Measurements from ENCODE around the gene ELMO2.

The ELMO2 gene

GRCh38 chr20:46336735-46337134 is 69.7 kb downstream of the ELMO2 start:
- Histone ChIP-seq H3K4me1 (ENCODE audit: control extremely low read depth in 1 of 4, control insufficient read depth in 4 of 4, insufficient read depth in 4 of 4, low read length in 3 of 4) (peaks cover 0 to 8% (median 2%) of the 10 kb centered on the region in 4 experiments), H3K27me3 (replicated peaks in 2 of 5; ENCODE audit: control insufficient read depth in 4 of 5, insufficient read depth in 5 of 5, low read length in 4 of 5) (peaks cover 0 to 18% (median 9%) of the 10 kb centered on the region in 5 experiments), H3K4me3 (ENCODE audit: control insufficient read depth in 1 of 7, extremely low read depth in 1 of 7, insufficient read depth in 4 of 7, low read depth in 2 of 7, low read length in 6 of 7) (no peak overlapping the region), H3K9me3 (ENCODE audit: control extremely low read depth in 1 of 5, control insufficient read depth in 4 of 5, insufficient read depth in 2 of 5, low read depth in 1 of 5, low read length in 4 of 5) (no peaks in the 10 kb centered on the region), H3K36me3 (ENCODE audit: control insufficient read depth in 4 of 4, insufficient read depth in 4 of 4, low read length in 3 of 4) (no peaks in the 10 kb centered on the region), H3K27ac (ENCODE audit: insufficient read depth in 1 of 2, low read depth in 1 of 2, low read length in 2 of 2, poor library complexity in 1 of 2, severe bottlenecking in 2 of 2) (no peak overlapping the region)
- DNase-seq, result no peak
- 87% methylated on average over 3 of the region's 3 CpGs for WGBS (ENCODE audit: insufficient coverage)
- CTCF ChIA-PET, result interaction anchor here (1.1 to 2.2 kb wide), 3 partner anchors 10 to 14 kb away, joined by 3 to 11 read pairs (median 6); no protein-coding TSS in a partner anchor
- POLR2A ChIA-PET, result no interaction called here

- Histone ChIP-seq H3K4me1 (ENCODE audit: control extremely low read depth in 1 of 4, control insufficient read depth in 4 of 4, insufficient read depth in 4 of 4, low read length in 3 of 4) (peaks cover 0 to 9% (median 4%) of the 10 kb centered on the region in 4 experiments), H3K27ac (ENCODE audit: insufficient read depth in 1 of 2, low read depth in 1 of 2, low read length in 2 of 2, poor library complexity in 1 of 2, severe bottlenecking in 2 of 2) (no peak overlapping the region), H3K4me3 (ENCODE audit: control insufficient read depth in 1 of 7, extremely low read depth in 1 of 7, insufficient read depth in 4 of 7, low read depth in 2 of 7, low read length in 6 of 7) (no peak overlapping the region), H3K9me3 (ENCODE audit: control extremely low read depth in 1 of 5, control insufficient read depth in 4 of 5, insufficient read depth in 2 of 5, low read depth in 1 of 5, low read length in 4 of 5) (no peaks in the 10 kb centered on the region), H3K27me3 (replicated peaks in 2 of 5; ENCODE audit: control insufficient read depth in 4 of 5, insufficient read depth in 5 of 5, low read length in 4 of 5) (peaks cover 0 to 22% (median 0%) of the 10 kb centered on the region in 5 experiments), H3K36me3 (ENCODE audit: control insufficient read depth in 4 of 4, insufficient read depth in 4 of 4, low read length in 3 of 4) (no peaks in the 10 kb centered on the region)
- peak in 2 of 3 donors; percentile 56 to 75 for DNase-seq
- CTCF ChIA-PET, result interaction anchor here (1.5 to 2.0 kb wide), 2 partner anchors 12 to 14 kb away, joined by 6 to 11 read pairs; no protein-coding TSS in a partner anchor
- POLR2A ChIA-PET, result no interaction called here
- 17% methylated on average over 6 of the region's 9 CpGs for WGBS (ENCODE audit: insufficient coverage)
Observed at GRCh38 chr20:46334303-46334904, 72.0 kb downstream of the ELMO2 start.

- CTCF ChIA-PET, result interaction anchor here (0.9 to 2.0 kb wide), 3 partner anchors 11 to 26 kb away, joined by 3 to 11 read pairs (median 6); no protein-coding TSS in a partner anchor
- Histone ChIP-seq H3K4me1 (ENCODE audit: control extremely low read depth in 1 of 4, control insufficient read depth in 4 of 4, insufficient read depth in 4 of 4, low read length in 3 of 4) (peaks cover 0 to 9% (median 4%) of the 10 kb centered on the region in 4 experiments), H3K27ac (ENCODE audit: insufficient read depth in 1 of 2, low read depth in 1 of 2, low read length in 2 of 2, poor library complexity in 1 of 2, severe bottlenecking in 2 of 2) (no peak overlapping the region), H3K4me3 (ENCODE audit: control insufficient read depth in 1 of 7, extremely low read depth in 1 of 7, insufficient read depth in 4 of 7, low read depth in 2 of 7, low read length in 6 of 7) (no peak overlapping the region), H3K27me3 (replicated peaks in 2 of 5; ENCODE audit: control insufficient read depth in 4 of 5, insufficient read depth in 5 of 5, low read length in 4 of 5) (peaks cover 0 to 22% (median 0%) of the 10 kb centered on the region in 5 experiments), H3K9me3 (ENCODE audit: control extremely low read depth in 1 of 5, control insufficient read depth in 4 of 5, insufficient read depth in 2 of 5, low read depth in 1 of 5, low read length in 4 of 5) (no peaks in the 10 kb centered on the region), H3K36me3 (ENCODE audit: control insufficient read depth in 4 of 4, insufficient read depth in 4 of 4, low read length in 3 of 4) (no peaks in the 10 kb centered on the region)
- WGBS (ENCODE audit: insufficient coverage), result 83% methylated on average over 6 of the region's 8 CpGs
- DNase-seq, result no peak
- POLR2A ChIA-PET, result no interaction called here
Observed at GRCh38 chr20:46333161-46333991, 73.0 kb downstream of the ELMO2 start.

DNA sequence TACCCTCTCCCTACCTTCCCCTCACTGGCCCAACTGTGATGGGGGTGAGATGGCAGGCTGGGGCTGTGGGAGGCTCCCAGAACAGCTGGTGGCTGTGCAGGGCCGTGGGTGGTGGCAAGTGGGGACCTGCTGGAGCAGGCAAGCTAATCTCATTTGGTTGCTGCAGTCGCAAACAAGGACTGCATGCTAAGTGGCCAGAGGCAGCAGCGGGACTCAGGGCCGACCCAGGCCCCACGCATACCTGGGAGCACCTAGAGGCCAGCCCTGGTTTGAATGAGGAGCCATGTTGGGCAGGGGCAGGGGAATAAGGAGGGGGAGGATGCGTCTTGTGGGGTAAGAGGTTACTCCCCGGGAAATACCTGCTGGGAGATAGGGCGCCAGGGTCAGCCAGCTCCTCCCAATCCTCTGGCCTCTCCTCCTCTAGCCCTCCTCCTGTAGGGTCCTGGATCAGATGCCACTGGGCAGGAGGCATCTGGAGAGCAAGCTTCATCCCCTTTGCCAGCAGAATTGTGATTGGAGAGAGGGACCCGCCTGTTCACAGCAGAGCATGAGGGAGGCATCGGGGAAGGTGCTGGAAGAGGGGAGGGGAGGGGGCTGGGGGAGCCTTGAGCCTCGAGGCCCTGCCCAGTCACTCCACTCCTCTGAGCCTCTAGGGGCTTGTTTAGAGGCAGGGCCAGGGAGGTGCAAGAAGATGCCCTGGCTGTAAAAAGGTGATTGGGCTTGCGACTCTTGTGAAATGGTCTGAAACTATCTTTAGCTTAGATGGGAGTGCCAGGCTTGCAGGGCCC is 73.8 kb downstream of the ELMO2 start:
- no peak overlapping the region for H3K4me3 ChIP-seq (ENCODE audit: control insufficient read depth in 1 of 7, extremely low read depth in 1 of 7, insufficient read depth in 4 of 7, low read depth in 2 of 7, low read length in 6 of 7)
- H3K36me3 ChIP-seq (ENCODE audit: control insufficient read depth in 4 of 4, insufficient read depth in 4 of 4, low read length in 3 of 4), result no peaks in the 10 kb centered on the region
- H3K27ac ChIP-seq (ENCODE audit: insufficient read depth in 1 of 2, low read depth in 1 of 2, low read length in 2 of 2, poor library complexity in 1 of 2, severe bottlenecking in 2 of 2), result no peak overlapping the region
- peaks cover 0 to 22% (median 0%) of the 10 kb centered on the region in 5 experiments for H3K27me3 ChIP-seq (replicated peaks in 2 of 5; ENCODE audit: control insufficient read depth in 4 of 5, insufficient read depth in 5 of 5, low read length in 4 of 5)
- CTCF ChIA-PET, result interaction anchor here (0.6 to 2.0 kb wide), 3 partner anchors 10 to 218 kb away, joined by 3 to 6 read pairs (median 3); no protein-coding TSS in a partner anchor
- no peak for DNase-seq
- POLR2A ChIA-PET, result no interaction called here
- 91% methylated on average over 10 of the region's 12 CpGs for WGBS (ENCODE audit: insufficient coverage)
- no peaks in the 10 kb centered on the region for H3K9me3 ChIP-seq (ENCODE audit: control extremely low read depth in 1 of 5, control insufficient read depth in 4 of 5, insufficient read depth in 2 of 5, low read depth in 1 of 5, low read length in 4 of 5)
- H3K4me1 ChIP-seq (ENCODE audit: control extremely low read depth in 1 of 4, control insufficient read depth in 4 of 4, insufficient read depth in 4 of 4, low read length in 3 of 4), result peaks cover 0 to 9% (median 4%) of the 10 kb centered on the region in 4 experiments

- no peak overlapping the region for H3K27ac ChIP-seq (ENCODE audit: insufficient read depth in 1 of 2, low read depth in 1 of 2, low read length in 2 of 2, poor library complexity in 1 of 2, severe bottlenecking in 2 of 2)
- no peaks in the 10 kb centered on the region for H3K36me3 ChIP-seq (ENCODE audit: control insufficient read depth in 4 of 4, insufficient read depth in 4 of 4, low read length in 3 of 4)
- H3K27me3 ChIP-seq (replicated peaks in 2 of 5; ENCODE audit: control insufficient read depth in 4 of 5, insufficient read depth in 5 of 5, low read length in 4 of 5), result peaks cover 0 to 22% (median 0%) of the 10 kb centered on the region in 5 experiments
- POLR2A ChIA-PET, result interaction anchor here (0.9 kb wide), 1 partner anchor 32 kb away, joined by 3 read pairs; no protein-coding TSS in a partner anchor
- WGBS (ENCODE audit: insufficient coverage), result 98% methylated on average over 11 of the region's 13 CpGs
- peaks cover 0 to 9% (median 4%) of the 10 kb centered on the region in 4 experiments for H3K4me1 ChIP-seq (ENCODE audit: control extremely low read depth in 1 of 4, control insufficient read depth in 4 of 4, insufficient read depth in 4 of 4, low read length in 3 of 4)
- H3K4me3 ChIP-seq (ENCODE audit: control insufficient read depth in 1 of 7, extremely low read depth in 1 of 7, insufficient read depth in 4 of 7, low read depth in 2 of 7, low read length in 6 of 7), result no peak overlapping the region
- H3K9me3 ChIP-seq (ENCODE audit: control extremely low read depth in 1 of 5, control insufficient read depth in 4 of 5, insufficient read depth in 2 of 5, low read depth in 1 of 5, low read length in 4 of 5), result no peaks in the 10 kb centered on the region
- no peak for DNase-seq
- CTCF ChIA-PET, result interaction anchor here (0.6 kb wide), 1 partner anchor 217 kb away, joined by 3 read pairs; no protein-coding TSS in a partner anchor
Observed at GRCh38 chr20:46331611-46332361, 74.6 kb downstream of the ELMO2 start.

- no peak overlapping the region for H3K4me3 ChIP-seq (ENCODE audit: control insufficient read depth in 1 of 7, extremely low read depth in 1 of 7, insufficient read depth in 4 of 7, low read depth in 2 of 7, low read length in 6 of 7)
- H3K27ac ChIP-seq (ENCODE audit: insufficient read depth in 1 of 2, low read depth in 1 of 2, low read length in 2 of 2, poor library complexity in 1 of 2, severe bottlenecking in 2 of 2), result no peak overlapping the region
- WGBS (ENCODE audit: insufficient coverage), result 91% methylated on average over 11 of the region's 13 CpGs
- H3K9me3 ChIP-seq (ENCODE audit: control extremely low read depth in 1 of 5, control insufficient read depth in 4 of 5, insufficient read depth in 2 of 5, low read depth in 1 of 5, low read length in 4 of 5), result no peaks in the 10 kb centered on the region
- no peak for DNase-seq
- no peaks in the 10 kb centered on the region for H3K36me3 ChIP-seq (ENCODE audit: control insufficient read depth in 4 of 4, insufficient read depth in 4 of 4, low read length in 3 of 4)
- POLR2A ChIA-PET, result interaction anchor here (0.9 kb wide), 1 partner anchor 33 kb away, joined by 3 read pairs; no protein-coding TSS in a partner anchor
- CTCF ChIA-PET, result interaction anchor here (0.6 kb wide), 1 partner anchor 137 kb away, joined by 3 read pairs; no protein-coding TSS in a partner anchor
- H3K4me1 ChIP-seq (ENCODE audit: control extremely low read depth in 1 of 4, control insufficient read depth in 4 of 4, insufficient read depth in 4 of 4, low read length in 3 of 4), result peaks cover 0 to 9% (median 4%) of the 10 kb centered on the region in 4 experiments
- peaks cover 0 to 22% (median 0%) of the 10 kb centered on the region in 5 experiments for H3K27me3 ChIP-seq (replicated peaks in 2 of 5; ENCODE audit: control insufficient read depth in 4 of 5, insufficient read depth in 5 of 5, low read length in 4 of 5)
Observed at GRCh38 chr20:46330831-46331371, 75.5 kb downstream of the ELMO2 start.

All from common myeloid progenitor, CD34-positive (primary cell).